Stimulated activated CD8-positive, alpha-beta memory T cell treated with anti-CD3 and anti-CD28 coated beads, Interleukin-7, amount 100 ng/mL, for 24 hours (primary cell): ENCODE results near the gene CNBP.
"Not testable (repeated sequence)": the region's sequence is repeated elsewhere in the genome, so short reads cannot be mapped to it uniquely, and the experiment has no call there.

Source experiments
- DNase-seq: peaks from one replicate; pipeline ENCODE4 v3.0.0-alpha.2; 2020; ENCODE audit warnings: low read depth

The CNBP gene

DNA sequence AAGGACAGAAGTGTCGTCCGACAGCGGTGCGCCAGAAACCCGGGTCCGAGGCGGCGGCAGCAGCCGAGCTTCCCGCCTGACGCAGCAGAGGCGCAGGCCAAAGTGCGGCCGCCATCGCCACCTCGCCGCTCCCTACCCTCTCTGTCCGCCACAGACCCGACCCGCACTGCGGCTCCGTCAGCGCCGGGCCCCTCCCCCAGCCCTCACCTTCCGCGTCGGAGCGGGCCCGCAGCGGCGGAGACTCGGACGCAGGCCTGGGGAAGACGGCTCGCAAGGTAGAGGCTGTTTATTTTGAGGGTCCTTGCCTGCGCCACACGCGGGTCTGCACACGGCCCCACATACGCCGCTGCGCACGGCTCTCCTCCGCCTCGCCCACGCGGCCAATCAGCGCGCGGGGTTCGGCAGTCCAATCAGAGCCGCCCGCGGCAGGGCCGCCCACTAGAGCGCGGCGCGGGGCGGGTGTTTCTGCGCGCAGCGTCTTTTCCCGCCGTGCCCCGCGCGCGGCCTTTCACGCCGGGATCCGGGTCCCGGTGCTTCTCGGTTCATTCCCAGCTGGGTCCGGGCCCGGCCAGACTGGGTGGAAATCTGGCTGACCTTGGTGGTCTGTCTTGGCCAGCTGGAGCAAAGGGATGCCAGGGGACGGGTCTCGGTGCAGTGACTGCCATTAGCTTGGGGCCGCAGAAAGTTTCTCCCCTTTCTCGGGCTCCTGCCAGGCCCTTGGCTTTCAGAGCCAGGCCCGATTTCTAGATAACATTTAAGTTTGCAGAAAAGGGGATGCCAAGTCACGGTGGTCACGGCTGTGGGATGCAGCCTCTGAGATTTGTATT is at the start of gene CNBP:
TSS of gene CNBP (minus strand) at position 328 of the 827 bp plus-strand sequence. CDS start 12,139 bp downstream, outside the sequence.
- DNase-seq = peak; percentile 79

DNA sequence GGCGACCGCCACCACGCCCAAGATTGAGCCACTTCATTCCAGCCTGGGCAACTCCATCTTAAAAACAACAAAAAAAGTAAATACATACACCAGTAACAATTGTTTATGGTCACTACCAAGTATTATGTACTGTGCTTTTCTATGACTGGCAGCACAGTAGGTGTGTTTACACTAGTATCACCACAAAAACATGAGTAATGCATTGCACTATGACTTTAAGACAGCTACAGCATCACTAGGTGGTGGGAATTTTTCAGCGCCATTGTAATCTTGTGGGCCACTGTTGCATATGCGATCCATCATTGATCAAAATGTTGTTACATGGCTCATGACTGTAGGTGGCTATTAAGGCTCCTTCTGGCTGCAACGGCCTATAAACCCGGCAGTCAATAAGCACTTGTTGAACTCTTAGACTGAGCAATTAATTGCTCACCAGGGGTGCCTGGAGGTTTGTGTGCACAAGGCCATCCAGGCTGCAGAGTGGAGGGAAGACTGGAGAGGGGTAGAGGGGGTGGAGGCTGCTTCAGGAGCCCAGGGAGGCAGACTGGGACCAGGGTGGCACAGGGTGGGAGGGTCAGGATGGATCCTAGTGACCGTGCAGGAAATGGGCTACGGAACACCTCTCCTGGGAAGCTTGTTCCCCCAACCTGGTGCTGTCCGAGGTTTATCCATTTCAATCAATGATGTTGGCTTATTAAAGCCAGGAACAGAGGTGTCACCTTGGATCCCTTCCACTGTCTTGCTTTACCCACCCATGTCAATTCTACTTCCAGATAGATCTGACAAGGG is 47.8 kb upstream of the CNBP start:
- DNase-seq = no peak

DNA sequence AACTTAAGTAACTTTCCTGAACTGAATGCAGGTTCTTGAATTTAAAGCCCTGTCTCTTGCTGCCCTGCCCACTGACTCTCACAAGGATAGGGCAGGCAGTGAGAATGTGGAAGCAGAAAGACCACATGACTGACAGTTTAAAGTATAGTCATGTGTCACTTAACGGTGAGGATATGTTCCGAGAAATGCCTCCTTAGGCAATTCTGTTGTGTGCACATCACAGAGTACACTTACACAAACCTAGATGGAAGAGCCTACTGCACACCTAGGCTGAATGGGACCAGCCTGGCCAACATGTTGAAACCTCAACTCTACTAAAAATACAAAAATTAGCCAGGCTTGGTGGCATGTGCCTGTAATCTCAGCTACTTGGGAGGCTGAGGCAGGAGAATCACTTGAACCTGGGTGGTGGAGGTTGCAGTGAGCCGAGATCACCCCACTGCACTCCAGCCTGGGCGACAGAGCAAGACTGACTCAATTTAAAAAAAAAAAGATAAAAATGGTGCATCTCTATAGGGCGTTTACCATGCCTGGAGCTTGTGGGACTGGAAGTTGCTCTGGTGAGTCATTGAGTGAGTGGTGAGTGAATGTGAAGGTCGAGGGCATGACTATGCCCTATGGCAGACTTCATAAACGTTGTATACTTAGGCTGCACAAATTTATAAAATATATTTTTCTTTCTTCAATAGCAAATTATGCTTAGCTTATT is 46.8 kb upstream of the CNBP start:
- no peak for DNase-seq

DNA sequence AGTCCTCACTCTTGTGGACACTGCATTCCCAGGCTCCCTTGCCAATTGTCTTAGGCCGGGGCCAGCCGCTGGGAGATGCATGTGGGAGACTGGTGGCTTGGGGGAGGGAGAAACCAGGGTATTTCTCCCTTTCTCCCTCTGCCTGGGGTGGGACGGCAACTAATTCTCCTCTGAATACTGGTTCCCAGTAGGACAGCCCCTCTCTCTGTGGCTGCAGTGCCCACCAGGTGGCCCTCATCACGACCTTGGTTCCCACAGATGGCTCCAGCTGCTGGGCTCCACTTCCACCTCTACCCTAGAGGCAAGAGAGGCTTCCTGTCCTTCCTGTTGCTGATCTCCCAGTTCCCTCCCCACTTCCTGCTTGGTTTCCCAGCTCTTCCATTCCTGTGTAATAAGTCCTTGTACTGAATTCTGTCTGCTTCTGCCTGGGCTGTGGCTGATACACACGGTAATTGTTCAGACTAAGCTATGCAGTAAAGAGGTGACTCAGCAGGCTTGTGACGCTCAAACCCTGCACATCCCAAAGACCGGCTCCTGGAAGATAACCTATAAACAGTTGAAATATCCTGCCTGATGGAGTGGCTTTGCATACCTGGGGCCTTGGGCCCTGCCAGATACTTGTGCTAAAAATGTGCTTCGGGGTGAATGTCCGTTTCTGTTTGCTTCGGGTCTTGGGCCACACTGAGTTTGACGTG is 45.3 kb upstream of the CNBP start:
- DNase-seq = no peak

DNA sequence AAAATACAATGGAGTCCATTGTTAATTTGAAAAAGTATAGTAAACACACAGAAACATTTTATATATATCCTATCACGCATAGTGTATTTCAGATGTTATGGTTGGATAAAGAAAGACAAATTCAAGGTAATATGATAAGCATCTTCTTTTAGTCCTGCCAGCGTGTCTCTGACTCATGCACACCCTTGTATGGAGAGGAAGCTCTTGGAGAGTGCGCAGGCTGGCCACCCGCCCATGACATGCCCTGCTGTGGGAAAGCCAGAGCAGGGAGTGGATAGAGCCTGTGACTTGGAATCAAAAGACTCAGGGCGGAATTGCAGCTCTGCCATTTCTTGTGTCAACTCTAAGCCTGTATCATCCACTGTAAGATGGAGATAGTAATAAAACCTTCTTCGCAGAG is 42.7 kb upstream of the CNBP start:
- DNase-seq = no peak

DNA sequence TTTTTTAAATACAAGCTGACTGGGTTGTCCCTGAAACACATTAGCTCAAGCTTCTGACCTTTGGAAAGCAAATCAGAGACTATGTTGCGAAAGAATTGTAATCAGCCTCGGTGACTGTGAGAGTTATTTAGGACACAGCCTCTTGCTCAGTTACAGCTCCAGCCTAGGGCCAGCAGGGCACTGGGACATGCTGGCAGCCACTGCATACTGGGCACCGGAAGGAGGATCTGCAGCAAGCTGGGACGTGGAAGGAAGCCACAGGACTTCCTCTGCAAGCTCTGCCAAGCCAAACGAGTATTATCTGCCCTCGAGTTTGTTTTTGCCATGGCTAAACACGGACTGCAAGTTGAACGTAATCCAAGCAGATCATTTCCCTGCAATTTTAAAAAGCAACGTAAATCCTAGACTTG is 41.3 kb upstream of the CNBP start:
- no peak for DNase-seq

DNA sequence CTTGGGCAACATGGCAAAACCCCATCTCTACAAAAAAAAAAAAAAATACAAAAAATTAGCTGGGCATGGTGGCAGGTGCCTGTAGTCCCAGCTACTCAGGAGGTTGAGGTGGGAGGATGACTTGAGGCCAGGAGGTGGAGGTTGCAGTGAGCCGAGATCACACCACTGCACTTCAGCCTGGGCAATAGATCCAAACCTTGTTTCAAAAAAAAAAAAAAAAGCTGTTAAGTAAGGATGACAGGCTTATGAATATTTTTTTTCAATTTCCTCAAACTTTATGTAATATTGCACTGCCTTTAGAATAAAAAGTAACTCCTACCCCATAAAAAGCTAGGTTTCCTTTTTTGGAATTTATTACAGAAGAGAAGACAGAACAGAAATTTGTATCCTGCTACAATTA is 40.7 kb upstream of the CNBP start:
- DNase-seq = not testable (repeated sequence)

DNA sequence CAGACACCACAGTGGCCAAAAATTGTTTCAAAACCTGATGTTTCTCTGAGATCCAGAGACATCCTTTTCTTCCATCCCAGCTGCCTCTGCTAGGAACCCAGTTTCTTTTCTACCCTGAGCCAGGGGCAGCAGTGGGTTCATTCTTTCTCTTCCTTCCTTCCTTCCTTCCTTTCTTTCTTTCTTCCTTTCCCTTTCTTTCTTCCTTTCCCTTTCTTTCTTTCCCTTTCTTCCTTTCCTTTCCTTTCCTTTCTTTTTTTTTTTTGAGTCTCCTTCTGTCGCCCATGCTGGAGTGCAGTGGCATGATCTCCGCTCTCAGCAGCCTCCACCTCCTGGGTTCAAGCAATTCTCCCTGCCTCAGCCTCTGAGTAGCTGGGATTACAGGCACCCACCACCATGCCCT is 35.0 kb upstream of the CNBP start:
- DNase-seq = no peak

DNA sequence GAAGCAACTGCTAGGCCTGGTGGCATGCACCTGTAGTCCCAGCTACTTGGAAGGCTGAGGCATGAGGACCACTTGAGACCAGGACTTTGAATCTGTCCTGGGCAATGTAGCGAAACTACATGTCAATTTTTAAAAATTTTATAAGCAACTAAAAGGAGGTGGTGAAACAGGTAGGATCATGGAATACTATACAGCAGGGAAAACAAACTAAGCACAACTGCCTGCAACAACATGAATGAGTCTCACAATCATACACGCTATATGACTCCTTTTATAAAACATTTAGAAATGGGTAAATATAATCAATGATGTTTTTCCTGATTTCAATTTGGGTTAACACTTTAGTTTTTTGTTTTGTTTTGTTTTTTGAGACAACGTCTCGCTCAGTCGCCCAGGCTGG is 29.5 kb upstream of the CNBP start:
- no peak for DNase-seq

DNA sequence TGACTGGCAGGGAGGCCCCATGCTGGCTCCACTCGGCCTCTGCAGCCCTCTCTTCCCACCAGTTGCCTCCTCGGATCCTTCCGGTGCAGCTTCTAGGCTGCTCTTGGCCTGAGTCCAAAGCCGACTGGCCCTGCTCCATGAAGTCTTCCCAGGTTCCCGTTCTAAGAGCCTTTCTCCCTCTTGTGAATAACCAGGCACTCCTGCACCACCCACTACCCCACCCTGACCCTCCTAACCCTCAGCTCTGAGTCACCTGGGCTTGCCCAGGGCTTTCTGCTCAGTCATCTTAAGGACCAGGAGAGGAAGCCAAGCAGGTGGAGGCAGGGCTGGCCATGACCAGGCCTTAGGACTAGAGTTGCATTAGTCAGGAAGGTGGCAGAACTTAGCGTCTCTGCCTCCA is 28.1 kb upstream of the CNBP start:
- DNase-seq = no peak

DNA sequence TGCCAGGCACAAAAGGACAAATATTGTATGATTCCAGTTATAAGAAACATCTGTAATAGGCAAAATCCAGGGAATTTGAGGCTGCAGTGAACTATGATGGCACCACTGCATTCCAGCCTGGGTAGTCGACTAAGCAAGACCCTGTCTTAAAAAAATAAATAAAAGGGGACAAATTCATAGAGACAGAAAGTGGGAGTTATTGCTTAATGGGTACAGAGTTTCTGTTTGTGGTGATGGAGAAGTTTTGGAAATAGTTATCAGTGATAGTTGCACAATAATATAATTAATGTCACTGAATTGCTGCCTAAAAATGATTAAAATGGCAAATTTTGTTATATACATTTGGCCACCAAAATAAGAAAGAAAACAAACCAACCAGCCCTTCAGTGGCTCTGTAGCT is 27.6 kb upstream of the CNBP start:
- DNase-seq = no peak

DNA sequence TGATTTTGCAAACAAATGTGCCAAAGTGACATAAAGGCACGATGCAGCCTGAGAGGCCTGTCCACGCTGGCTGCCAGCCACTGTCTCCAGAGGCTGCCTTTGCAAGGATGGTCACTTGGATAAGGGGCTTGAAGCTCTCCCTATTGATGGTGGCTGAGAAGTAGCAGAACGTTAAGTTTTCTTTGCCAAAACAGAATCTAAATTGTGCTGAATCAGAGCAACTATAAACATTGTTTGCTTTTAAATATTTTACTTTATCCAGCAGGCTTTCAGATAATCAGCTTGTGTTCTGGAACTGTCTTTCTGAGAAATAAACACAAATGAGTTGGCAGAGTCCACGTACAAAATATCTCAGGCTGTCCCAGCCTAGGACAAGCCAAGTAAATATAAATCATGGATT is 23.8 kb upstream of the CNBP start:
- no peak for DNase-seq

DNA sequence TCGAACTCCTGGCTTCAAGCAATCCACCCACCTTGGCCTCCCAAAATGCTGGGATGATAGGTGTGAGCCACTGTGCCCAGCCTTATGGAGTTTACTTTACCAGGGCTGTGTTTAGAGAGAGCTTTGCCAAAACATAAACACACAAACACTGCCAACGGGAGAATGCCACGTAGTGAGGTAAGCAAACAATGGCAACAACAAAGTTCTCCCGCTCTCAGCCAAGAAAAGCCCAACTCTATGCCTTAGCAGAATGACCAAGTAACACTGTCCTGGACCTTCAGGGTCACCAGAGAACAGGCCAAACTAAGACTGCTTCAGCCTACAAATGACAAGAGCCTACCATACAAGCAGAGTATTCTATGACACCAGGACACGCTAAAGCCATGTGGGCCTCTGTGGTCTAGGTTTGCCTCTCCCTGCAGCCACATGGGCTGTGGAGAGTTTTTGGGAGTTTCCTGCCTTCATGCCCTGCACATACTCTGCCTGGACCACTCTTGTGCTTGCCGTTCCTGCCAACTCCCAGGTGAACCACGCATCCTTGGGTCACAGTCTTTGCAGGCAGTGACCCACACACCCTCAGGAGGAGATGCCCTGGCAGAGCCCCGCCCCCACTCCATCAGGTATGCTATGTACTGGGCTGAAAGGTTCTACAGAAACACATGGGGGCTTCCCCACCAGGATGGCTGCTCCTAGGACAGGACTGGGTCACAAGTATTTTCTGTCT is 21.6 kb upstream of the CNBP start:
- DNase-seq = no peak

DNA sequence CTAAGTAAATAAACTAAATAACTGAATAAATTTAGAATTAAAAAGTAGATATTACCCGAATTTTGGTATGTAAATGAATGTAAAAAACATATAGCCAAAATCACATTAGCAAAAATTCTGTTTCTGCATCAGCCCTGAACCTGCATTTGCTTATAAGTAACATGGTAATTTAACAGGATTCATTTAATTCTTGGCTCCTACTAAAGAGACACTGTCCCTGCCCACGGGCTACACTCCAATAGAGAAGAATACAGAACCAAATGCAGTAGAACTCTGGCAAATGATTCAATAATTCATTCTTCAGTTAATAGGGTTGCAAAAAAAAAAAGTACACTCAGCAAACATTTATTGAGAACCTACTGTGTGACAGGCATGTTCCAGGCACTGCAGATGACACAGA is 20.8 kb upstream of the CNBP start:
- DNase-seq = no peak

DNA sequence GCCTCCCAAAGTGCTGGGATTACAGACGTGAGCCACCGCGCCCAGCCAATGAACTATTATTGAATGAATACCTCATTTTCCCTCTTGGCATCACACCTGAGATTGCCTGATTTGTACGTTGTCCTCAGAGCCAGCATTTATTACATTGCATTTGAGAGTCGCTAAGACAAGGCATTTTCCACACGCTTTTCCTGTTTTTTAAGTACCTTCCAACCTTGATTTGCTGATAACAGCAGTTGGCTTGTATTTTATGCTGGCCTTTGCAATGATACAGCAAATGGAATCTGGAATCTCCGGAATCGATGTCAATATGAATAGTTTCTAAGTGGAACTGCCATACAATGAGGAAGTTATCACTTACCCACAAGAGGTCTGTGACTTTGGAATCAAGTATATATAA is 15.7 kb upstream of the CNBP start:
- no peak for DNase-seq

DNA sequence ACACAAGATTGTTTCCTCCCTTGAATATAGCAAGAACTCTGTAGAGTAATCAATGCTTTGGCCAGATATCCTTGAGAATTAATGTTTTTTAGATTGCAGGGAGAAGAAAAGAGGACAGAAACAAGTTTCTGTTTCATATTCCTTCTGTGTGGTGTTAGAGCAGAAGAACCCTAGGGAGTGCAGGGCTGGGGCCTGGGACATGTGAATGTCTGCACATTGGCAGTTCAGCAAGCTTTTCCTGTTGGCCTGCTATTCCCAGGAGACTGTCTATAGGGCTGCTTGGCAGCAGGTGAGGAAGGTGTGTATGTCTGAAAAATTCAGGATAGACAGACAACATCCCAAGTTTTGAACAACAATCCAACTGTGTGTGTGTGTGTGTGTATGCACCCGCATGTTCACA is 13.6 kb upstream of the CNBP start:
- DNase-seq = no peak

DNA sequence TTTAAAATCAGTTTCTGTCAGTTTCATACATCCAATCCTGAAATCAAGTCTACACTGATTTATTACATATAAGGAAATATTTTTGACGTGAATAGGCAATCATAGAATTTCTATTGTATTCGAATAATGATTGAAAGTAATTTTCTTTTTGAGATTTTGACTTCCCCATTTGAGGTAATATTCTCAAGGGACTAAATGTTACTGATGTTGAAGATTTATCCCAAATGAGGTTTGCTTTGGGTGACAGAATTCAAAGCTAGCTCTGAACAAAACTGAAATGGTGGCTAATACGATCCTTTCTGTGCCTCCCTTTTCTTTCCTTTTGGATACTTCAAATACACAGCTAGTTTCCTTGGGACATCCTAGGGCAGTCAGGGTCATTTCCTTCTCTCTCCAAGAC is 12.9 kb upstream of the CNBP start:
- no peak for DNase-seq

DNA sequence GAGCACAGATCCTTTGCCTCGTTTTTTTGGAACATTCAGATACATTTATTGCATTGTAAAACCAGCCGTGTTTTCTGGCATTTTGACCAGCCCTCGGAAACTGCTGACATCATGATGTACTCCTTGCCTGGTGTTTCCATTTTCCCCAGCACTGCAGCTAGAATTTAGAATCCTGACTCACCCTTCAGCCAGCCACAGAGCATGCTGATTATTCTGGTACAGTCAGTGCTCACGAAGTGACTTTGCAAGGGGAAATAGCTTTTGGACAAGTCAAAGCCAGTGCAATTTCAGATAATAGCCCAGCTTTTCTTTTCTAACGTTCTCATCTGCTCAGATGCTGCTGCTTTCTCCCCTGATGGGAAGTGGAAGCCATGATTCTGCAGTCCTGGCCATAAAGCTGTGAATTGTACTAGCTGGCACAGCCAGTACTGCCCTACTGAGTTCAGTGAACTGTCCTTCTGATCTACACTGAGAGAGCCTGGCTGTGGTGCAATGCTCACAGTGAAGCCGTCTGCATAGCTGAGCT is 12.1 kb upstream of the CNBP start:
- no peak for DNase-seq

DNA sequence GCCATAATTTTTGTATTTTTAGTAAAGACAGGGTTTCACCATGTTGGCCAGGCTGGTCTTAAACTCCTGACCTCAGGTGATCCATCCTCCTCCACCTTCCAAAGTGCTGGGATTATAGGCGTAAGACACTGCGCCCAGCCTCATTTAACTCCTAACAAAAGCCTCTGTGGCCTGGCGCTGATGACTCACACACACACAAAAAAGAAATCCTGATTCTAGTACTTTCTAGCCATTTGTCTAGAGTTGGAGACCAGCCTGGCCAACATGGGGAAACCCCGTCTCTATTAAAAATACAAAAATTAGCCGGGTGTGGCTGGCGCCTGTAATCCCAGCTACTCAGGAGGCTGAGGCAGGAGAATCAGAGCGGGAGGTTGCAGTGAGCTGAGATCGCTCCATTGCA is 6.1 kb upstream of the CNBP start:
- DNase-seq = not testable (repeated sequence)

DNA sequence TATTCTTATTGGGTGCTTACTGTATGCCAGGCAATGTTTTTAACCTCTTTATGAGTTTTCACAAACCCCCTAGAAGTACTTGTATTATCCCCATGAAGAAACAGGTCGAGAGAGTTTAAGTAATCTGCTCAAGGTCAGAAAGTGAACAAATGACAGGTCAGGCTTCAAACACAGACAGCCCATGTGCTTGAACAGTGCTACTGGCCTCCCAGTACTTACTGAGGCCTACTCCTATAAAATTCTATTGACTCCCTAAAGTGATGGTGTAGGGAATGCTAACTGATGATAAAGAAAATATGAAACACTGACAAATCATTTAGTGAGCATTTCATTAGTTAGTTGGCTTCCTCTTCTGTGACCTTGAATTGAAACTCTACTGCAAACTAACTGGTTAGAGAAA is 4.2 kb upstream of the CNBP start:
- no peak for DNase-seq

DNA sequence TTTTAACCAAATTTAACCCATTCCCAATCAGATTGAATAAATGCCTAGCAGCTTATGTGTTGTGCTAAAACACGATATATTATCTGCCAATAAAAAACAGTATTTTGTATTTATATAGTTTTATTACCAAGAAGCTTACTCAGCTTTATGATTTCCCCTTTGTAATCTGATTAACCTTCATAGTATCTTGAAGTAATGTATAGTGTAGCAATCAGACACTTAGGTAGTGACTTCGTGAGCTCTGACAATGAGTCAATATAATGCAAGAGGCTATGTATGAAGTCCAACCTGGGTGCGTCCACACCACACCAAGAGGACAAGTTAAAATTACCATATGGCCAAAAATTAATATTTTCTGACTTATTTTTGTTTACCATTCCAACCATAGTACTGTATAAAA is 2.1 kb upstream of the CNBP start:
- no peak for DNase-seq
